ENCODE results near the gene MAST3. TPM values are rescaled to one million over a fixed set of nuclear protein-coding genes. Genes with fewer than 3 reads are reported as not detected.
A peak's percentile ranks its signal among the peaks of the same experiment; 100 is the strongest.

The MAST3 gene
- total RNA-seq, 3 donors from 2014 or later: 25.2 to 37.3 (median 34.7) TPM

- intact Hi-C loops (cut with DNase I, micrococcal nuclease): no loop called here
- no peak overlapping the region for H3K4me3 ChIP-seq
- ATAC-seq (no peak), DNase-seq (peak in 1 of 3 donors; percentile 48)
- H3K9me3 ChIP-seq: no peaks in the 10 kb centered on the region
- no peaks in the 10 kb centered on the region for H3K36me3 ChIP-seq (ENCODE audit: low read depth)
- no peak for TF ChIP-seq CTCF (IDR thresholded peaks at IDR 0.05)
- peaks cover 20% of the 10 kb centered on the region for H3K4me1 ChIP-seq (ENCODE audit: low read depth)
These were observed 94.1 kb downstream of the MAST3 start for GRCh38 chr19:18191640-18192062.

- Histone ChIP-seq H3K36me3 (ENCODE audit: low read depth) (no peaks in the 10 kb centered on the region), H3K9me3 (no peaks in the 10 kb centered on the region), H3K4me1 (ENCODE audit: low read depth) (peaks cover 20% of the 10 kb centered on the region), H3K4me3 (peak within 1 kb of the TSS; percentile 67)
- no peak for TF ChIP-seq CTCF (IDR thresholded peaks at IDR 0.05)
- ATAC-seq: peak; percentile 93
- intact Hi-C loops (cut with DNase I, micrococcal nuclease): loop anchor here in 1 of 2 donors (1.0 kb wide), 1 partner anchor 11 kb away; the partner anchor contains the start of gene RAB3A
- peak; percentile 98 to 100 (median 99) for DNase-seq
These were observed 95.3 kb downstream of the MAST3 start, which contains the start of gene MPV17L2 for GRCh38 chr19:18192673-18193387. Gene MPV17L2, plus strand, starts transcription at chr19:18193218. Its CDS starts 64 bp downstream, at chr19:18193282.

GRCh38 chr19:18193388-18194180 lies 96.0 kb downstream of the MAST3 start:
- Histone ChIP-seq H3K4me3 (peak overlapping the region; percentile 67), H3K4me1 (ENCODE audit: low read depth) (peaks cover 20% of the 10 kb centered on the region), H3K9me3 (no peaks in the 10 kb centered on the region), H3K36me3 (ENCODE audit: low read depth) (no peaks in the 10 kb centered on the region)
- peak; percentile 6 for ATAC-seq
- intact Hi-C loops (cut with DNase I, micrococcal nuclease): loop anchor here in 1 of 2 donors (1.0 kb wide), 1 partner anchor 11 kb away; the partner anchor contains the start of gene RAB3A
- DNase-seq: peak in 1 of 3 donors; percentile 38
- TF ChIP-seq CTCF (IDR thresholded peaks at IDR 0.05): no peak

GRCh38 chr19:18194181-18194530 lies 96.6 kb downstream of the MAST3 start:
- H3K4me3 ChIP-seq: no peak overlapping the region
- no peaks in the 10 kb centered on the region for H3K36me3 ChIP-seq (ENCODE audit: low read depth)
- H3K9me3 ChIP-seq: no peaks in the 10 kb centered on the region
- TF ChIP-seq CTCF (IDR thresholded peaks at IDR 0.05): no peak
- no peak for DNase-seq
- intact Hi-C loops (cut with DNase I, micrococcal nuclease): no loop called here
- ATAC-seq: no peak
- peaks cover 20% of the 10 kb centered on the region for H3K4me1 ChIP-seq (ENCODE audit: low read depth)

- ATAC-seq (no peak), DNase-seq (peak in 2 of 3 donors; percentile 59 to 71)
- no peak for TF ChIP-seq CTCF (IDR thresholded peaks at IDR 0.05)
- H3K4me1 ChIP-seq (ENCODE audit: low read depth): peaks cover 20% of the 10 kb centered on the region
- no peaks in the 10 kb centered on the region for H3K36me3 ChIP-seq (ENCODE audit: low read depth)
- H3K4me3 ChIP-seq: no peak overlapping the region
- intact Hi-C loops (cut with DNase I, micrococcal nuclease): no loop called here
- no peaks in the 10 kb centered on the region for H3K9me3 ChIP-seq
These were observed 97.1 kb downstream of the MAST3 start for GRCh38 chr19:18194554-18195238.
